Fibroblast of peridontal ligament (primary cell): ENCODE measurements around the gene COX19.
"Not testable (repeated sequence)": the region's sequence is repeated elsewhere in the genome, so short reads cannot be mapped to it uniquely, and the experiment has no call there.

ENCODE experiments used
- DNase-seq: peaks from one replicate; pipeline ENCODE4 v3.0.0-alpha.2; 2010; ENCODE audit errors: extremely low read depth

Gene COX19

GRCh38 chr7:924541-925231 is 50.7 kb downstream of the COX19 start:
- DNase-seq: no peak

GRCh38 chr7:924042-924441 is 51.3 kb downstream of the COX19 start:
- DNase-seq: not testable (repeated sequence)

DNA sequence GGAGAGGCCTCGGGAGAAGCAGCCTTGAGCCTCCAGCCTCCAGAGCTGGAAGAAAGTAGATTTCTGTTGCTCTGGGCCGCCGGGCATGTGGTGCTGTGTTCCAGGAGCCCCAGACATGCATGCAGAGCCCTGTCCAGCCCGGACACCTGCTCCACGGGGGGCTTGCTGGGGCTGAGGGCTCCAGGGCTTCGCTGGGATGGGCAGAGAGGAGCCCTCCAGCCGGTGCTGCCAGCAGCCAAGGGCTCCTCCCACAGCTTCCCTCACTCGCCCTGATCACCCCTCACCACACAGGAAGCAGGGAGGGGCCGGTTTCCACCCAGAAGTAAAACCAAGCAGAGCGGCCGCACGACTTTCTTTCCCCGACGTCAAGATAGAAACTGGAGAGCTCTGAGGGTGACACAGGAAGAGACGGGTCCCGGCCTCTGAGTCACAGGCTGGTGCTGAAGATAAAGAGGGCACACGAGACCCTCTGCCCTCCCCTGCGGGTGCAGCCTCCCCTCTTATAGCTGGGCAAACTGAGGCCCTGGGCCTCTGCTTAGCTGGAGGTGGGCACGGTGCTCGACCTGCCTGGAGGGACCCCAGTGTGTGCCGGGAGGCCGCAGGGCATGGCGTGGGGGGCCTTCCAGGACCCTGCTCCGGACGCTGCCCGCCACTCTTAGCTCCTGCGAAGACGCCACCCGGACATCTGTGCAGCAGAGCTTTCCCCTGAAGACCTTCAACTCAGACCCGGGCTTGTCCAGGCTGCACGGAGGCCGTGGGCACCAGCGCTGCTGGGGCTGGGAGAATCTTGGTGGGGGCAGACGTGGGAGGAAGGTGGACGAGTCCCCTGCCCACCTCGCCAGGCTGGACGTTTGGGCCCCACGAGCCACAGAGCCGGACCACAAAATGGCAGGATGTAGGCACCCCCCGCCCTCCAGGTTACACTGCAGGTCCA is 52.0 kb downstream of the COX19 start:
- no peak for DNase-seq

GRCh38 chr7:922334-923107 is 52.8 kb downstream of the COX19 start:
- no peak for DNase-seq

- no peak for DNase-seq
Observed at GRCh38 chr7:921581-922333, 53.6 kb downstream of the COX19 start.

DNA sequence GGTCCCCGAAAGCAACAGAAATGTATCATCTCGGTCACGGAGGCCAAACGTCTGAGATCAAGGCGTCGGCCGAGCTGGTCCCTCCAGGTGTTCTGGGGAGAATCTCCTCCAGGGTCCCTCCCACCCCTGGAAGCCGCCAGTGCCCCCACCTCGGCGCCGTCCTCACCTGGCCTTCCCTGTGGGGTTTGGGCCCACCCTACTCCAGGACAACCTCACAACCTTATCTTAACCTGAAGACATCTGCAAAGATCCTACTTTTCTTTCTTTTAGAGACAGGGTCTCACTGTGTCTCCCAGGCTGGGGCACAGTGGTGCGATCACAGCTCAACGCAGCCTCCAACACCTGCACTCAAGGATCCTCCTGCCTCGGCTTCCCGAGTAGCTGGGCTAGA is 54.3 kb downstream of the COX19 start:
- DNase-seq: no peak

GRCh38 chr7:920351-921070 is 54.8 kb downstream of the COX19 start:
- DNase-seq: no peak

DNA sequence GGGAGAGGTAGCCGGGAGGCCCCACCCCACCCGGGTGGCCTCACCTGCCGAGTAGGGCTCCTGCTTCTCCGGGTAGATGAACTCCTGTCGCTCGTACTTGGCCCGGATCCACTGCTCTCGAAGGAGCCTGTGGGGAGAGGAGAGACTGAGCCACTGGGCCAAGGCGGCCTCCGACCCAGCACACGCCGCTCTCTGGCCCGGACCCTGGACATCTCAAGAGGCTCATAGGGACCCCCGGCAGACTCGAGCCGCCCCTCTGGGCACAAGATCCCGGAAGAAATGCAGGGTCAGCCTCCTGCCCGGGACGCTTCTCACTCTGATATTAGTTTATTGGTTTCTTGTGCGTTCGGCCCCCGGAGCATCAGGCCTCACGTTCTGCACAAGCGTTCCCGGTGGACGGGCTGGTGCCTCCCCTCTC is 55.4 kb downstream of the COX19 start:
- DNase-seq: no peak

GRCh38 chr7:919114-919442 is 56.3 kb downstream of the COX19 start:
- DNase-seq: no peak

GRCh38 chr7:918441-919113 is 56.8 kb downstream of the COX19 start:
- no peak for DNase-seq

DNA sequence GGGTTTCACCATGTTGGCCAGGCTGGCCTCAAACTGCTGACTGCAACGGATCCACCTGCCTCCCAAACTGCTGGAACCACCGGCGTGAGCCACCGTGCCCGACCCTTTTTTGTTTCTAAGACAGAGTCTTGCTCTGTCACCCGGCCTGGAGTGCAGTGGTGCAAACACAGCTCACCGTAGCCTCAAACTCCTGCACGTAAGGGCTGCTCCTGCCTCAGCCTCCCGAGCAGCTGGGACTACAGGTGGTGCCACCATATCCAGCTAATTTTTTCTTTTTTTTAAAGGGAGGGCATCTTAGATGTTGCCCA is 57.3 kb downstream of the COX19 start:
- no peak for DNase-seq

GRCh38 chr7:917255-918117 is 57.9 kb downstream of the COX19 start:
- DNase-seq: no peak

DNA sequence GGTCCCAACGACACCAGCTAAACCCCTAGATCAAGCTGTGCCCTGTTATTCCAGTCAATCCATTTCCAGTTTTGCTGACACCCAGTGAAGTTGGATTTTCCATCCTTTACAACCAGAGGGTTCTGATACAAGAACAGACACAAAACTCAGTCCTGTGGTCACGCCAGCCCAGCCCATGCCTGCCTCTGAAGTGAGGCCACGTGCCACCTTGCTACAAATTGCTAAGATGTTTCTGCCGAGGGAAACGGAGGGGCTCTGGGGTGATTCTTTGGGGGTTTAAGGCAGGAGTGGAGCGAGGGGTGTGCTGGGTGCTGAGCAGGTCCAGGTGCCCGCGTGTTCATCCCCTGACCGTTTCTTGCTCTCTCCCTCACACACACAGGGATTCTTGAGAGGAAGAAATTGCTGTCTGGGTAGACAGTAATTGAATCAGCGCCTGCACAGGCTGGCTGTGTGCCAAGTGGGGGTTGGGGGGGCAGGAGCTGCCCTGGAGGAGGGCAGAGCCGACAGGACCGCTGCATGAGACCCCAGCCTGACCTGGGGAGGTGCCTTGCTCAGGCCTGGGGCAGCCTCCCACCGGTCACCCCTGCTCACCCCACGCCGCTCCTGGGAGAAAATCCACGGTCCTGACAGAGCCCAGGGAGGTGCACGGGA is 58.9 kb downstream of the COX19 start:
- no peak for DNase-seq
